ENCODE results near the gene FAP. TPM values are rescaled to one million over a fixed set of nuclear protein-coding genes. Genes with fewer than 3 reads are reported as not detected.

The FAP gene
- total and polyA plus RNA-seq, 9 of the 15 experiments (the other 6 are each of a cell fraction or from before 2014, with no cell fraction given) = not detected

DNA sequence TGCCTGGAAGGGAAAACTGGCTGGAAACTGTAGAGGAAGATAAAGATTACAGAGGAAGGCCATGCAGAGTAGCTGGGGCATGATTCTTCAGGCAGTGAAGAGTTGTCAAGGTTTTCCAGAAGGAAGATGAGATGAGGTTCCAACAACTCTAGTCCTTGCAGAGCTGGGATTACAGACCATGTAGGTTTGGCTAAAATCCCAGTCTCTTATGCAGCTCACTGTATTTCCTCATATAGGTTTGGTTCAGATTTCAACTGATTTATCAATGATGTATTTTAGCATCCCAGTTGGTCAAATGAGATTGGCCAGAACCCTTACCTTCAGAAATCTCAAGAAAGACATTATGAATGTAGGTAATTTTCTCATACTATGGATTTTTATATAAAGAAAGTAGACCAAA lies 16.4 kb downstream of the FAP start:
- no peak overlapping the region for H3K4me3 ChIP-seq
- H3K9me3 ChIP-seq (replicated peaks; ENCODE audit: control insufficient read depth, insufficient read depth, low read depth, low read length) = 0 out of 2 replicates have a peak, but pooled peaks cover 2% of the 10 kb centered on the region
- no peaks in the 10 kb centered on the region for H4K20me1 ChIP-seq (replicated peaks; ENCODE audit: control insufficient read depth, insufficient read depth, low read length)
- H3K79me2 ChIP-seq (ENCODE audit: control insufficient read depth, insufficient read depth, low read length) = no peaks in the 10 kb centered on the region
- no peak overlapping the region for H3K27ac ChIP-seq (ENCODE audit: extremely low read depth, low read depth, low read length)
- H3K36me3 ChIP-seq (ENCODE audit: control insufficient read depth, insufficient read depth, low read length) = no peaks in the 10 kb centered on the region
- ChIA-PET POLR2A (no interaction called here), CTCF (ENCODE audit: low intra/inter-chr PET ratio) (no interaction called here)
- FAIRE-seq = no peak
- no peak overlapping the region for H2AFZ ChIP-seq (ENCODE audit: low read depth, low read length)
- no peak overlapping the region for H3K9ac ChIP-seq (ENCODE audit: insufficient read depth in 1 of 2, low read depth in 2 of 2, low read length in 2 of 2)
- no peak for DNase-seq (ENCODE audit: extremely low read depth in 1 of 4, low spot score in 3 of 4)
- no peaks in the 10 kb centered on the region for H3K4me1 ChIP-seq (replicated peaks in 1 of 2; ENCODE audit: control insufficient read depth in 2 of 2, insufficient read depth in 2 of 2, low read length in 2 of 2)
- in situ Hi-C loops (cut with MboI) = no loop called here
- H3K4me2 ChIP-seq (ENCODE audit: insufficient read depth, low read length) = no peak overlapping the region
- ATAC-seq = no peak
- no peaks in the 10 kb centered on the region for H3K27me3 ChIP-seq (ENCODE audit: control insufficient read depth in 2 of 2, insufficient read depth in 2 of 2, low read length in 2 of 2)
- no TSS peak for BruUV-seq (replicated peaks)
- no peaks in the 10 kb centered on the region for H3K9me1 ChIP-seq (ENCODE audit: control insufficient read depth, insufficient read depth, low read length)
- TF ChIP-seq PTRF (tag; IDR thresholded peaks at IDR 0.05) (no peak), RFX5 (IDR thresholded peaks at IDR 0.05; ENCODE audit: low read depth, low read length) (no peak), RHOXF2B (CRISPR knock-in tag; conservative IDR thresholded peaks at IDR 0.05) (no peak), SNIP1 (IDR thresholded peaks at IDR 0.05; ENCODE audit: low read depth) (no peak), CBX8 (IDR thresholded peaks at IDR 0.05; ENCODE audit: borderline replicate concordance, extremely low read depth, low read depth, low read length, poor library complexity, severe bottlenecking) (no peak), YBX1 (IDR thresholded peaks at IDR 0.05) (no peak), PHF21A (IDR thresholded peaks at IDR 0.05; ENCODE audit: borderline replicate concordance, low read depth) (no peak), ATF7 (IDR thresholded peaks at IDR 0.05) (no peak), ZNF3 (CRISPR knock-in tag; IDR thresholded peaks at IDR 0.05) (no peak)
- TF ChIP-seq, protein P1, sequence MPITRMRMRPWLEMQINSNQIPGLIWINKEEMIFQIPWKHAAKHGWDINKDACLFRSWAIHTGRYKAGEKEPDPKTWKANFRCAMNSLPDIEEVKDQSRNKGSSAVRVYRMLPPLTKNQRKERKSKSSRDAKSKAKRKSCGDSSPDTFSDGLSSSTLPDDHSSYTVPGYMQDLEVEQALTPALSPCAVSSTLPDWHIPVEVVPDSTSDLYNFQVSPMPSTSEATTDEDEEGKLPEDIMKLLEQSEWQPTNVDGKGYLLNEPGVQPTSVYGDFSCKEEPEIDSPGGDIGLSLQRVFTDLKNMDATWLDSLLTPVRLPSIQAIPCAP (CRISPR knock-in tag; IDR thresholded peaks at IDR 0.05; ENCODE audit: borderline replicate concordance) = no peak
- TF ChIP-seq, protein P2, sequence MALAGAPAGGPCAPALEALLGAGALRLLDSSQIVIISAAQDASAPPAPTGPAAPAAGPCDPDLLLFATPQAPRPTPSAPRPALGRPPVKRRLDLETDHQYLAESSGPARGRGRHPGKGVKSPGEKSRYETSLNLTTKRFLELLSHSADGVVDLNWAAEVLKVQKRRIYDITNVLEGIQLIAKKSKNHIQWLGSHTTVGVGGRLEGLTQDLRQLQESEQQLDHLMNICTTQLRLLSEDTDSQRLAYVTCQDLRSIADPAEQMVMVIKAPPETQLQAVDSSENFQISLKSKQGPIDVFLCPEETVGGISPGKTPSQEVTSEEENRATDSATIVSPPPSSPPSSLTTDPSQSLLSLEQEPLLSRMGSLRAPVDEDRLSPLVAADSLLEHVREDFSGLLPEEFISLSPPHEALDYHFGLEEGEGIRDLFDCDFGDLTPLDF (CRISPR knock-in tag; IDR thresholded peaks at IDR 0.05) = no peak
- intact Hi-C loops (cut with micrococcal nuclease) = no loop called here

Measured in K562 (cell line).